HG03520 (cell line): ENCODE data around the gene RFC2.
"Not testable (repeated sequence)": the region's sequence is repeated elsewhere in the genome, so short reads cannot be mapped to it uniquely, and the experiment has no call there.

Experiments used
- ATAC-seq: cut with Tn5 transposase; IDR thresholded peaks from one replicate; pipeline ENCODE4 v1.9.1; 2021; ENCODE audit warnings: mild to moderate bottlenecking, moderate library complexity; ENCODE audit not compliant: unreplicated experiment

RFC2 gene

DNA sequence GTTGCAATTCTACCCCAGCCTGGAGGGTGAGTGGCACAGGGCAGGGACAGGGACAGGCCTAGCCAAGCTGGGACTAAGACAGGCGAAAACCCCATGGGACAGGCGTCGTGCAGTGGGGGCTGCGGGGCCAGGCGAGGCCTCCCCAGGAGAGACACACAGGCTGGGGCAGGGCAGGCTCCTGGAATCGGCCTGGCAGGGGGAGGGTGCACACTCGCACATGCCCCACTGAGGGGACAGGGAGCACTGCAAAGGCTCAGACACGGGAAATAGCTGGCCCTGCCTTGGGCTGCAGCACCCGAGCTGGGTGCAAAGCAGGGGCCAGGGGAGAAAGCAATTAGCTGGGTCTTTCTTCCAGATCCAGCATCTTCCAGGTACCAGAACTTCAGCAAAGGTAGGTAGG, 34.0 kb downstream of the RFC2 start:
- ATAC-seq = no peak

GRCh38 chr7:74219416-74219815, 34.8 kb downstream of the RFC2 start:
- no peak for ATAC-seq

DNA sequence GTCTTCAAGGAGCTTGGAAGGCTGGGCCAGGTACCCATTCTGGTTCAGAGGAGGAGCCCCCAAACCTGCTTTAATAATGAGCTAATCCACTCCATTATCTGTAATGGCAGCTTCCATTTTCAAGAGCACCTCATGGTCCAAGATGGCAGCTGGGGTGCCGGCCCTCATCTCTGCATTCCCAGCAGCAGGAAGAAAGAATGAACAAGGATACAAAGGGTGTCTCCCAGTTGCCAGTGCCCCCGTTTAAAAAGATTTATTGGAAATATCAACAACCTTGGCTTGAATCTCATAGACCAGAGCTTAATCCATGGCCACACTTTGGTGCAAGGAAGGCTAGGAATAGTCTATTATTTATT, 35.9 kb downstream of the RFC2 start:
- no peak for ATAC-seq

GRCh38 chr7:74217455-74218342, 36.5 kb downstream of the RFC2 start:
- no peak for ATAC-seq

DNA sequence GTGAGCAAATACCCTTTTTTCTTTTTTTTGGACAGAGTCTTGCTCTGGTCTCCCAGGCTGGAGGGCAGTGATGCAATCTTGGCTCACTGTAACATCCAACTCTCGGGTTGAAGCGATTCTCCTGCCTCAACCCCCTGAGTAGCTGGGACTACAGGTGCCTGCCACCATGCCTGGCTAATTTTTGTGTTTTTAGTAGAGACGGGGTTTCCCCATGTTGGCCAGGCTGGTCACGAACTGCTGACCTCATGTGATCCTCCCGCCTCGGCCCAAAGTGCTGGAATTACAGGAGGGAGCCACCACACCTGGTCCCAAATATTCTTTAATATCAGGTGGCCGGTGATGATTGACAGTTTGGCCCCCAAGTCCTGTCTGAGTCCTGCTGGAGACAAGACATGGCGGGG, 37.8 kb downstream of the RFC2 start:
- no peak for ATAC-seq

DNA sequence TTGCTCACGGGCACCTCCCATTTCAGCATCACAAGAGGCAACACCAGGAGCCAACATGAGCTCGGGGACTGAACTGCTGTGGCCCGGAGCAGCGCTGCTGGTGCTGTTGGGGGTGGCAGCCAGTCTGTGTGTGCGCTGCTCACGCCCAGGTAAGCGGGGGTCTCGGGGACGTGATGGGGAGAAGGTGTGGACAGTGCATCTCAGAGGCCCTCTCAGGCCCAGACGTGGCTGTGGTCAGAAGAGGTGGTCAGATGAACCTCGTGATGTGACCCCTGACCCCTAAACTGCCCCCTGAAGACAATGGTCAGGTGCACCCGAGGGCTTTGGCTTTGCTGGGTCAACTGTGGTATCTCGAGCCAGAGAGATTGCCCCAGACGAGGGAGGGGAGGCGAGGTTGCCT, 38.3 kb downstream of the RFC2 start:
- no peak for ATAC-seq

- no peak for ATAC-seq
Observed at GRCh38 chr7:74214816-74215630, 39.2 kb downstream of the RFC2 start.

DNA sequence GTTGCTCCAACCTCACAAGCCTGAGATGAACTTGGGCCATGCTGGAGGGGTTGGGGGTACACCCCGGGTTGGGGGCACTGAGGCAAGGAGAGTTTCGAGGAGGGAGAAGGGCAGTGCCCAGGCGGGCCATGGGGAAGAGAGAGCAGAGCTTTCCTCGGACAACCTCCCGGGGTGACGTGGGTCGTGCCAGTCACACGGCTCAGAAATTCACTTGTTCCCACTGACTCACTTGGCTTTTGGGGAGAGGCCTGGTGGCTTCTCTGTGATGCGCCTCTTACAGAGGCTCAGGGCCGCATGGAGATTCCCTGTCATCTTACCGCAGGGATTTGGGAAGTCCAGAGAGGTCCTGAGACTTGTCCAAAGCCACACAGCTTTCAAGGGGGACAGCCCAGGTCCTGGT, 41.5 kb downstream of the RFC2 start:
- ATAC-seq = no peak

DNA sequence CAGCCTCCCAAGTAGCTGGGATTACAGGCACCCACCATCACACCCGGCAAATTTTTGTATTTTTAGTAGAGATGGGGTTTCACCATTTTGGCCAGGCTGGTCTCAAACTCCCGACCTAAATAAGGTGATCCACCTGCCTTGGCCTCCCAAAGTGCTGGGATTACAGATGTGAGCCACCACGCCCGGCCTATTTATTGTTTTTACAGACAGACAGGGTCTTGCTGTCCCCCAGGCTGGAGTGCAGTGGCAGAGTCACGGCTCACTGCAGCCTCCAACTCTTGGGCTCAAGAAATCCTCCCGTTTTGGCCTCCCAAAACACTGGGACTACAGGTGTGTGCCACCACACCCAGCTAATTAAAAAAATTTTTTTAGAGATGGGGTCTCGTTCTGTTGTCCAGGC, 46.0 kb downstream of the RFC2 start:
- not testable (repeated sequence) for ATAC-seq

- ATAC-seq = no peak
Observed at GRCh38 chr7:74207586-74207985, 46.6 kb downstream of the RFC2 start.

- no peak for ATAC-seq
Observed at GRCh38 chr7:74206589-74207120, 47.5 kb downstream of the RFC2 start.

DNA sequence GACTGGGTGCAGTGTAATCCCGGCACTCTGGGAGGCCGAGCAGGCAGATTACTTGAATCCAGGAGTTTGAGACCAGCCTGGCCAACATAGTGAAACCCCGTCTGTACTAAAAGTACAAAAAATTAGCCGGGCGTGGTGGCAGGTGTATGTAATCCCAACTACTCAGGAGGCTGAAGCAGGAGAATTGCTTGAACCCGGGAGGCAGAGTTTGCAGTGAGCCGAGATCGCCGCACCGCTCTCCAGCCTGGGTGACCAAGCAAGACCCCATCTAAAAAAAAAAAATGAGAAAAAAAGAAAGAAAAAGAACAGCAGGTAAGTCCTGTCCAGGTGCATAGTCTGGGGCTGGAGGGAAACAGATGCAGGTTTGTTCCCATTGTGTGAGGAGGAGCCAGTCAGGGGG, 48.1 kb downstream of the RFC2 start:
- ATAC-seq = not testable (repeated sequence)

DNA sequence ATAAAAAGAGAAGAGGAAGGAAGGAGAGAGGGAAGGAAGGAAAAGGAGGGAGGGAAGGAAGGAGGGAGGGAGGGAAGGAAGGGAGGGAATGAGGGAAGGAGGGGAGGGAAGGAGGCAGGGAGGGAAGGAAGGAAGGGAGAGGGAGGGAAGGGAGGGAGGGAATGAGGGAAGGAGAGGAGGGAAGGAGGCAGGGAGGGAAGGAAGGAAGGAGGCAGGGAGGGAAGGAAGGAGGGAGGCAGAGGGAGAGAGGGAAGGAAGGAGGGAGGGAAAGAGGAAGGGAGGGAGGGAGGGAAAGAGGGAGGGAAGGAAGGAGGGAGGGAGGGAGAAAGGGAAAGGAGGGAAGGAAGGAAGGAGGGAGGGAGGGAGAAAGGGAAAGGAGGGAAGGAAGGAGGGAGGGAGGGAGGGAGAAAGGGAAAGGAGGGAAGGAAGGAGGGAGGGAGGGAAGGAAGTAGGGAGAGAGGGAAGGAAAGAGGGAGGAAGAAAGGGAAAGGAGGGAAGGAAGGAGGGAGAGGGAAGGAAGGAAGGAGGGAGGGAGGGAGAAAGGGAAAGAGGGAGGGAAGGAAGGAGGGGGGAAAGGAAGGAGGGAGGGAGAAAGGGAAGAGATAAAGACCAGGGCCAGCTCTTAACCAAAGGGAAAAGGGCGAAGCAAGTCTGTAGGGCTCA, 50.1 kb downstream of the RFC2 start:
- no peak for ATAC-seq

- no peak for ATAC-seq
Observed at GRCh38 chr7:74202841-74203556, 51.2 kb downstream of the RFC2 start.

DNA sequence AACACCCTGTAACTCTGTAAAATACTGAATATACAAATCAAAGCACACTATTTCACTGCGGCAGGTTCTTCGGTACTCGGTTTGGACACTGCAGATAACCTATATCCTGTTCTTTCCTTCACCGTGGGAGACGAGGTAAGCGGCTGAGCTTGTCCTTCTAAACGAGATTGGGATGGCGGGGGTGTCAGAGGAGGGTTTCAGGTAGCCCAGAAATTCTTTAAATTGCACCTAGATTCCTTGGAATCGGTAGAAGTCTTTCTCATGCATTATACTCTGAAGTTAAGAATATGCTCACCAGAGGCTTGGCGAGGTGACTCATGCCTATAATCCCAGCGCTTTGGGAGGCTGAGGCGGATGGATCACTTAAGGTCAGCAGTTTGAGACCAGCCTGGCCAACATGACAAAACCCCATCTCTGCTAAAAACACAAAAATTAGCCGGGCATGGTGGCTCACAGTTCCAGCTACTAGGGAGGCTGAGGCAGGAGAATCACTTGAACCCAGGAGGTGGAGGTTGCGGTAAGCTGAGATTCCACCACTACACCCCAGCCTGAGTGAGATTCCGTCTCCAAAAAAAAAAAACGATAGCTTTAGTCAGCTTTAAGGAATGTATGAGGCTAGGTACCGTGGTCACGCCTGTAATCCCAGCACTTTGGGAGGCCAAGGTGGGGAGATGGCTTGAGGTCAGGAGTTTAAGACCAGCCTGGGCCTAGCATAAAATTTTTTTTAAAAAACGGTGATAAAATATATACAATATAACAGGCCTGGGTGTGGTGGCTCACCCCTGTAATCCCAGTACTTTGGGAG, 54.4 kb downstream of the RFC2 start:
- ATAC-seq = no peak

GRCh38 chr7:74197449-74198124, 56.6 kb downstream of the RFC2 start:
- no peak for ATAC-seq

DNA sequence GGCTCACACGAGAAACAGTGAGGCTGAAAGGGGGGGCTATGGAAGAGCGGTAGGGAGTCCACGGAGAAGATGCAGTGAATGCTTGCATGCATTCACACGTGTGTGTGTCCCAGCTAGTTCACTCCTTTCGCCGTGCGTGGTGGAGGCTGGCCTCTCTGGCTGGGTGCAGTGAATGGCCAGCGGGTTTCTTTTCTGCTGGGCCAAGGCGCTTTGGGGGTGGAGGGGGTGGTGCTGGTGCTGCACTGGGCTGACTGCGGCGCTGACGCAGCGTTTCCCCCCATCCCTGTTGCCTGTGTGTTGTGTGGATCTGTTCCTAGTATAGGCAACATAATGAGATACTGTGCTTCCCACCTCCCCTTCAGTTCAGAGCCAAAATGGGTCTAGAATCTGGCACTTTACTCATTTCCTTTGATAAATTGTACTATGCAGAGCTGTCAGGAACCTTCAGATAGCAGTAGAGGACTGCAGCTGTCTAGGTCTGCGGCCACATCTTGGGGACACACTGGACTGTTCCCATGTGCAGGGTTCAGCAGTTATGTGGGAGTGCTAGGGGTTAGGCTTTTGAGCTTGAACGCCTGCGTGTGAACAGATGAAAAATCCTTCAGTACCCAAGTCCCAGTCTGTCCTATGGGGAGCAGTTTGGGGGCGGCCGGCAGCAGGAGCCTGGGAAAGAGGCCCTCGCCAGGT, 58.1 kb downstream of the RFC2 start:
- ATAC-seq = not testable (repeated sequence)

DNA sequence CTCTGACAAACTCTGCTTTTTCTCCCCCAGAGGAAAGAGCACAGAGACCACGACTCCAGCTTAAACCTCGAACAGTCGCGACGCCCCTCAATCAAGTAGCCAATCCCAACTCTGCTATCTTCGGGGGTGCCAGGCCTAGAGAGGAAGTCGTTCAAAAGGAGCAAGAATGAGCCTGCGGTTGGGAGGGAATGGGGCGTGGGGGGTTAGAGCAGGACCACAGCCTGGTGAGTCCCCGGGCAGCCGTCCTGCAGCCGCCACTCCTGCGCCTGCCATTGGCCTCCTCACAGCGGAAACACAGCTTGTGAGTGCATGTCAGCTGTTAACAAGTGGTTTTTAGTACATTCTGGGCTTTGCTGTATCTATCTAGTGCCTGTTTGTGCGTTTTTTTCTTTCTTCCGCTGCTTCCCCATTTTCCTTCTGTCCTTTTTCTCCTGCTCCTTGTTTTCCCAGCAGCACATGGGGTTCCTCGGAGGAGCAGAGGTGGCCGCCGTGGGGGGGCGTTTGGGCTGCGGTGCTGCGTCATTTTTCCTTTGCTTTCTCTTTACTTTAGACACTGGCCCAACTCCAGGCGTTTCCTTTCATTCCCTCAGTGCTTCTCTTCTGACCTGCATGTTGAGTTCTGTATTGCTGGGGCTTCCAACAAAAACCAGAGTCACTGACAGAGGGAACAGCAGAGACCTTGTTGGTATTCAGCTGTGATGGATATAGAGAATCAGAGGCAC, 58.9 kb downstream of the RFC2 start:
- not testable (repeated sequence) for ATAC-seq
